HepG2 (cell line): Measurements from ENCODE around the gene DHFR. TPM values are rescaled to one million over a fixed set of nuclear protein-coding genes. Genes with fewer than 3 reads are reported as not detected.

Experiments
- ATAC-seq: fragments of 200-7000 bp; cut with Tn5 transposase; 3 replicates; pipeline ENCODE4 v1.9.1; 2020; ENCODE audit warnings: mild to moderate bottlenecking, moderate library complexity
- BruUV-seq: library from RNA; stranded (reverse); fragments of 400-500 nt; replicated peaks from 2 replicates; lab custom pipeline; 2021; lab: Mats Ljungman, UMichigan
- CTCF ChIA-PET: fragments of 300-600 bp; formaldehyde crosslinking; extraction: SDS; loops from one replicate; lab custom pipeline; 2021; ENCODE audit warnings: low total read pairs, inconsistent platforms, low intra/inter-chr PET ratio; lab: Yijun Ruan, JAX
- POLR2A ChIA-PET: fragments of 350-600 bp; sonication (Branson Sonifier 250); formaldehyde crosslinking; loops from one replicate; lab custom pipeline; 2020; ENCODE audit warnings: antibody characterized with exemption, inconsistent platforms; lab: Yijun Ruan, JAX
- DNase-seq: peaks from one replicate; pipeline ENCODE4 v3.0.0-alpha.2; 2015; ENCODE audit warnings: low spot score
- FAIRE-seq: peaks from 3 replicates; lab custom pipeline; 2011; peaks lifted over from hg19 to GRCh38; lab: Jason Lieb, UNC
- H2AFZ ChIP-seq: one replicate; pipeline ENCODE4 v1.6.1; 2011; ENCODE audit warnings: low read length, inconsistent platforms
- H3K27ac ChIP-seq: fragments of 300-600 bp; 3 replicates; pipeline ENCODE4 v1.8.0; 2011; ENCODE audit warnings: mixed run types, mild to moderate bottlenecking, mixed read lengths, low read length, inconsistent platforms; ENCODE audit not compliant: insufficient read depth; ENCODE audit errors: extremely low read length
- H3K27me3 ChIP-seq, 2 experiments: fragments of 200-600 bp in 1 of 2; 2 replicates in 1 of 2; 3 replicates in 1 of 2; pipeline versions ENCODE4 v1.6.0 to v1.8.0; 2011; ENCODE audit warnings: low read length in 2 of 2, mild to moderate bottlenecking in 2 of 2, moderate library complexity in 2 of 2, inconsistent platforms in 1 of 2; ENCODE audit not compliant: insufficient read depth in 2 of 2, control insufficient read depth in 1 of 2
- H3K36me3 ChIP-seq, 2 experiments: fragments of 200-600 bp in 1 of 2; replicated peaks in 1 of 2; 2 replicates in 1 of 2; 3 replicates in 1 of 2; pipeline versions ENCODE4 v1.5.1 to v1.8.0; 2011; ENCODE audit warnings: low read length in 2 of 2, inconsistent platforms in 1 of 2; ENCODE audit not compliant: insufficient read depth in 2 of 2, control insufficient read depth in 1 of 2
- H3K4me1 ChIP-seq: 2 replicates; pipeline ENCODE4 v1.5.1; 2012; ENCODE audit warnings: low read length, inconsistent platforms; ENCODE audit not compliant: insufficient read depth
- H3K4me2 ChIP-seq: 2 replicates; pipeline ENCODE4 v1.6.0; 2011; ENCODE audit warnings: low read depth, low read length, inconsistent platforms
- H3K4me3 ChIP-seq, 3 experiments: fragments of 200-600 bp in 1 of 3; sonication (generic), shearing (Covaris generic) in 1 of 3; replicated peaks in 1 of 3; 2 replicates each; pipeline ENCODE4 v1.5.1; 2011 to 2016; ENCODE audit warnings: low read length in 3 of 3, inconsistent platforms in 2 of 3, low read depth in 2 of 3, mild to moderate bottlenecking in 2 of 3, control low read depth in 1 of 3, mixed read lengths in 1 of 3; ENCODE audit not compliant: insufficient read depth in 1 of 3
- H3K79me2 ChIP-seq: one replicate; pipeline ENCODE4 v1.6.1; 2011; ENCODE audit warnings: low read length, inconsistent platforms; ENCODE audit not compliant: insufficient read depth
- H3K9ac ChIP-seq: 2 replicates; pipeline ENCODE4 v1.6.0; 2011; ENCODE audit warnings: mild to moderate bottlenecking, low read depth, low read length, inconsistent platforms; ENCODE audit not compliant: insufficient read depth
- H3K9me3 ChIP-seq: 2 replicates; pipeline ENCODE4 v1.5.1; 2012; ENCODE audit warnings: mild to moderate bottlenecking, low read length
- H4K20me1 ChIP-seq: 2 replicates; pipeline ENCODE4 v1.6.0; 2011; ENCODE audit warnings: inconsistent platforms, mild to moderate bottlenecking, low read length, moderate library complexity; ENCODE audit not compliant: insufficient read depth
- BRCA1 ChIP-seq: sonication (generic); formaldehyde crosslinking; IDR thresholded peaks from 2 replicates; pipeline ENCODE4 v1.4.0; 2020; ENCODE audit warnings: missing genetic modification reagents
- GLI4 ChIP-seq: sonication (generic); formaldehyde crosslinking; IDR thresholded peaks from 2 replicates; pipeline ENCODE4 v1.5.1; 2020; ENCODE audit warnings: missing genetic modification reagents, mild to moderate bottlenecking, moderate library complexity, borderline replicate concordance
- GZF1 ChIP-seq: sonication (generic); formaldehyde crosslinking; IDR thresholded peaks from 2 replicates; pipeline ENCODE4 v1.5.1; 2020; ENCODE audit warnings: mild to moderate bottlenecking, missing genetic modification reagents
- HNRNPK ChIP-seq: fragments of 200-400 bp; formaldehyde crosslinking; IDR thresholded peaks from 2 replicates; pipeline ENCODE4 v1.6.1; 2018; ENCODE audit warnings: low read length, low read depth, moderate library complexity, mild to moderate bottlenecking; ENCODE audit not compliant: poor library complexity, severe bottlenecking
- KLF11 ChIP-seq: IDR thresholded peaks from 2 replicates; pipeline ENCODE4 v1.6.1; 2016; ENCODE audit warnings: missing compliant biosample characterization
- MAZ ChIP-seq, 2 experiments: sonication (generic) in 1 of 2; formaldehyde crosslinking in 1 of 2; IDR thresholded peaks; 2 replicates each; pipeline versions ENCODE4 v1.5.0 to v1.6.1; 2012 to 2020; ENCODE audit warnings: low read depth in 2 of 2, mild to moderate bottlenecking in 2 of 2, borderline replicate concordance in 1 of 2, improper control_type of control experiment in 1 of 2, low read length in 1 of 2, missing genetic modification reagents in 1 of 2, moderate library complexity in 1 of 2
- NFIB ChIP-seq: sonication (generic); formaldehyde crosslinking; IDR thresholded peaks from 2 replicates; pipeline ENCODE4 v1.9.0; 2021; ENCODE audit warnings: missing genetic modification reagents, mild to moderate bottlenecking, borderline replicate concordance
- ONECUT2 ChIP-seq: sonication (generic); formaldehyde crosslinking; IDR thresholded peaks from 2 replicates; pipeline ENCODE4 v1.4.0; 2020; ENCODE audit warnings: missing genetic modification reagents
- SOX5 ChIP-seq: IDR thresholded peaks from 2 replicates; pipeline ENCODE4 v1.6.1; 2016; ENCODE audit warnings: borderline replicate concordance
- SP2 ChIP-seq: sonication (generic); formaldehyde crosslinking; IDR thresholded peaks from 2 replicates; pipeline ENCODE4 v1.5.1; 2020; ENCODE audit warnings: mild to moderate bottlenecking, missing genetic modification reagents
- TBX2 ChIP-seq: sonication (generic); formaldehyde crosslinking; IDR thresholded peaks from 2 replicates; pipeline ENCODE4 v1.5.0; 2020; ENCODE audit warnings: missing genetic modification reagents, mild to moderate bottlenecking, borderline replicate concordance
- THAP8 ChIP-seq: sonication (generic); formaldehyde crosslinking; IDR thresholded peaks from 2 replicates; pipeline ENCODE4 v1.5.1; 2020; ENCODE audit warnings: missing genetic modification reagents, mild to moderate bottlenecking, borderline replicate concordance
- ZBTB2 ChIP-seq: sonication (generic); formaldehyde crosslinking; IDR thresholded peaks from 2 replicates; pipeline ENCODE4 v1.8.0; 2022; ENCODE audit warnings: low read depth, missing genetic modification reagents
- WGBS: methylation state at CpG from one replicate; pipeline ENCODE4 v1.1.6; 2017; ENCODE audit warnings: low lambda C conversion rate; 5-methylcytosine and 5-hydroxymethylcytosine counted together
- in situ Hi-C: cut with HindIII; loops from 2 replicates; pipeline ENCODE4 v1.10.0; 2017; ENCODE audit warnings: low pct_unique_long_range_greater_than_20kb; ENCODE audit not compliant: extremely low pct_ligation_motif_present
- intact Hi-C: fragments of 100-400 bp; cut with micrococcal nuclease; formaldehyde crosslinking; loops from one replicate; pipeline ENCODE4 v1.10.0; 2022; ENCODE audit not compliant: unreplicated experiment
- polyA plus RNA-seq, 8 experiments: library from polyadenylated mRNA; depleted of rRNA in 3 of 8; stranded (reverse) in 7 of 8; unstranded in 1 of 8; fragments of >200 nt; fragmentation: Illumina TruSeq in 4 of 8; extraction: Trizol in 4 of 8; gene quantifications; 2 replicates each; pipeline versions ENCODE4 v1.2.1 to v1.2.3, GENCODE V29; 2011 to 2016; ENCODE audit warnings: low read depth in 4 of 8, missing spikeins in 1 of 8, mixed read lengths in 1 of 8; ENCODE audit not compliant: insufficient read depth in 1 of 8
- total RNA-seq, 5 experiments: library from RNA; depleted of rRNA; stranded (reverse); fragments of >200 nt; fragmentation: Illumina TruSeq; extraction: Trizol; gene quantifications; 2 replicates each; pipeline ENCODE4 v1.2.3, GENCODE V29; 2016; ENCODE audit warnings: low read depth in 1 of 5

The DHFR gene
- total and polyA plus RNA-seq, 2 of the 13 experiments (the other 11 are each of a cell fraction or from before 2014, with no cell fraction given), result 22.8 to 59.0 TPM

GRCh38 chr5:80588858-80589540, 65.8 kb downstream of the DHFR start:
- Histone ChIP-seq H3K79me2 (no peaks in the 10 kb centered on the region), H3K27ac (no peak overlapping the region), H4K20me1 (no peaks in the 10 kb centered on the region), H3K27me3 (no peaks in the 10 kb centered on the region; a peak in 2 of 5 replicates), H3K4me3 (no peak overlapping the region), H3K4me1 (peaks cover 40% of the 10 kb centered on the region), H3K36me3 (no peaks in the 10 kb centered on the region), H3K4me2 (no peak overlapping the region), H2AFZ (no peak overlapping the region), H3K9me3 (no peaks in the 10 kb centered on the region), H3K9ac (no peak overlapping the region)
- ChIA-PET CTCF (no interaction called here), POLR2A (no interaction called here)
- DNase-seq (no peak), ATAC-seq (no peak), FAIRE-seq (no peak)
- no TSS peak for BruUV-seq
- in situ Hi-C loops, result no loop called here
- TF ChIP-seq MAZ (IDR thresholded peaks at IDR 0.05; ENCODE audit: borderline replicate concordance, low read depth, low read length) (no peak), MAZ (CRISPR knock-in tag; IDR thresholded peaks at IDR 0.05; ENCODE audit: low read depth) (no peak), BRCA1 (CRISPR knock-in tag) (no peak), HNRNPK (no peak), NFIB (CRISPR knock-in tag) (no peak), TBX2 (CRISPR knock-in tag) (no peak), SP2 (no peak), ZBTB2 (no peak), KLF11 (CRISPR knock-in tag) (no peak), GLI4 (CRISPR knock-in tag) (no peak), ONECUT2 (CRISPR knock-in tag) (no peak), THAP8 (CRISPR knock-in tag) (no peak), SOX5 (CRISPR knock-in tag) (no peak), GZF1 (CRISPR knock-in tag) (no peak)
- intact Hi-C loops, result no loop called here
- 58% methylated on average over 8 of the region's 8 CpGs for WGBS
